ENCODE results near the gene CLASP2.

CLASP2 gene

GRCh38 chr3:33581666-33582065 lies 136.4 kb downstream of the CLASP2 start:
- no peak overlapping the region for H3K4me3 Mint-ChIP-seq
- no peaks in the 10 kb centered on the region for H3K9me3 Mint-ChIP-seq
- H3K36me3 Mint-ChIP-seq (ENCODE audit: low read depth): peaks cover 9% of the 10 kb centered on the region
- no peak for DNase-seq (ENCODE audit: low spot score)
- no peaks in the 10 kb centered on the region for H3K27me3 Mint-ChIP-seq (ENCODE audit: low read depth)
- no peak overlapping the region for H3K27ac Mint-ChIP-seq
- no peaks in the 10 kb centered on the region for H3K4me1 Mint-ChIP-seq (ENCODE audit: low read depth)

- H3K27ac Mint-ChIP-seq: no peak overlapping the region
- no peak for DNase-seq (ENCODE audit: low spot score)
- no peaks in the 10 kb centered on the region for H3K9me3 Mint-ChIP-seq
- H3K27me3 Mint-ChIP-seq (ENCODE audit: low read depth): no peaks in the 10 kb centered on the region
- H3K36me3 Mint-ChIP-seq (ENCODE audit: low read depth): peaks cover 13% of the 10 kb centered on the region
- H3K4me3 Mint-ChIP-seq: no peak overlapping the region
- no peaks in the 10 kb centered on the region for H3K4me1 Mint-ChIP-seq (ENCODE audit: low read depth)
Observed at GRCh38 chr3:33579840-33580239, 138.2 kb downstream of the CLASP2 start.

GRCh38 chr3:33579178-33579510 lies 138.9 kb downstream of the CLASP2 start:
- Mint-ChIP-seq H3K4me3 (no peak overlapping the region), H3K36me3 (ENCODE audit: low read depth) (peaks cover 11% of the 10 kb centered on the region), H3K27me3 (ENCODE audit: low read depth) (no peaks in the 10 kb centered on the region), H3K27ac (no peak overlapping the region), H3K4me1 (ENCODE audit: low read depth) (no peaks in the 10 kb centered on the region), H3K9me3 (no peaks in the 10 kb centered on the region)
- no peak for DNase-seq (ENCODE audit: low spot score)

- Mint-ChIP-seq H3K27ac (no peak overlapping the region), H3K9me3 (no peaks in the 10 kb centered on the region), H3K36me3 (ENCODE audit: low read depth) (peaks cover 11% of the 10 kb centered on the region), H3K27me3 (ENCODE audit: low read depth) (no peaks in the 10 kb centered on the region), H3K4me3 (no peak overlapping the region), H3K4me1 (ENCODE audit: low read depth) (no peaks in the 10 kb centered on the region)
- no peak for DNase-seq (ENCODE audit: low spot score)
Observed at GRCh38 chr3:33578325-33579177, 139.5 kb downstream of the CLASP2 start.

- no peaks in the 10 kb centered on the region for H3K27me3 Mint-ChIP-seq (ENCODE audit: low read depth)
- H3K9me3 Mint-ChIP-seq: no peaks in the 10 kb centered on the region
- no peaks in the 10 kb centered on the region for H3K4me1 Mint-ChIP-seq (ENCODE audit: low read depth)
- H3K4me3 Mint-ChIP-seq: no peak overlapping the region
- no peak overlapping the region for H3K27ac Mint-ChIP-seq
- no peak for DNase-seq (ENCODE audit: low spot score)
- peaks cover 15% of the 10 kb centered on the region for H3K36me3 Mint-ChIP-seq (ENCODE audit: low read depth)
Observed at GRCh38 chr3:33577588-33577987, 140.5 kb downstream of the CLASP2 start.

GRCh38 chr3:33577173-33577572 lies 140.9 kb downstream of the CLASP2 start:
- H3K27ac Mint-ChIP-seq: no peak overlapping the region
- H3K27me3 Mint-ChIP-seq (ENCODE audit: low read depth): no peaks in the 10 kb centered on the region
- H3K4me3 Mint-ChIP-seq: no peak overlapping the region
- H3K36me3 Mint-ChIP-seq (ENCODE audit: low read depth): peaks cover 13% of the 10 kb centered on the region
- no peaks in the 10 kb centered on the region for H3K9me3 Mint-ChIP-seq
- DNase-seq (ENCODE audit: low spot score): no peak
- H3K4me1 Mint-ChIP-seq (ENCODE audit: low read depth): no peaks in the 10 kb centered on the region

GRCh38 chr3:33575311-33575710 lies 142.7 kb downstream of the CLASP2 start:
- Mint-ChIP-seq H3K4me3 (no peak overlapping the region), H3K4me1 (ENCODE audit: low read depth) (no peaks in the 10 kb centered on the region), H3K27ac (no peak overlapping the region), H3K36me3 (ENCODE audit: low read depth) (peaks cover 16% of the 10 kb centered on the region), H3K27me3 (ENCODE audit: low read depth) (no peaks in the 10 kb centered on the region), H3K9me3 (no peaks in the 10 kb centered on the region)
- no peak for DNase-seq (ENCODE audit: low spot score)

- no peak for DNase-seq (ENCODE audit: low spot score)
- H3K27me3 Mint-ChIP-seq (ENCODE audit: low read depth): no peaks in the 10 kb centered on the region
- H3K4me1 Mint-ChIP-seq (ENCODE audit: low read depth): peaks cover 3% of the 10 kb centered on the region
- peaks cover 15% of the 10 kb centered on the region for H3K36me3 Mint-ChIP-seq (ENCODE audit: low read depth)
- no peak overlapping the region for H3K4me3 Mint-ChIP-seq
- no peaks in the 10 kb centered on the region for H3K9me3 Mint-ChIP-seq
- no peak overlapping the region for H3K27ac Mint-ChIP-seq
Observed at GRCh38 chr3:33557829-33558228, 160.2 kb downstream of the CLASP2 start.

GRCh38 chr3:33557279-33557678 lies 160.8 kb downstream of the CLASP2 start:
- H3K4me3 Mint-ChIP-seq: no peak overlapping the region
- no peaks in the 10 kb centered on the region for H3K27me3 Mint-ChIP-seq (ENCODE audit: low read depth)
- peaks cover 18% of the 10 kb centered on the region for H3K36me3 Mint-ChIP-seq (ENCODE audit: low read depth)
- H3K4me1 Mint-ChIP-seq (ENCODE audit: low read depth): peaks cover 3% of the 10 kb centered on the region
- DNase-seq (ENCODE audit: low spot score): no peak
- H3K27ac Mint-ChIP-seq: no peak overlapping the region
- H3K9me3 Mint-ChIP-seq: no peaks in the 10 kb centered on the region

- no peak for DNase-seq (ENCODE audit: low spot score)
- Mint-ChIP-seq H3K36me3 (ENCODE audit: low read depth) (peaks cover 26% of the 10 kb centered on the region), H3K4me1 (ENCODE audit: low read depth) (no peaks in the 10 kb centered on the region), H3K27ac (no peak overlapping the region), H3K27me3 (ENCODE audit: low read depth) (no peaks in the 10 kb centered on the region), H3K4me3 (no peak overlapping the region), H3K9me3 (peaks cover 6% of the 10 kb centered on the region)
Observed at GRCh38 chr3:33547101-33547500, 171.0 kb downstream of the CLASP2 start.

- Mint-ChIP-seq H3K4me3 (no peak overlapping the region), H3K27ac (no peak overlapping the region), H3K27me3 (ENCODE audit: low read depth) (no peaks in the 10 kb centered on the region), H3K9me3 (peaks cover 6% of the 10 kb centered on the region), H3K36me3 (ENCODE audit: low read depth) (peaks cover 14% of the 10 kb centered on the region), H3K4me1 (ENCODE audit: low read depth) (no peaks in the 10 kb centered on the region)
- no peak for DNase-seq (ENCODE audit: low spot score)
Observed at GRCh38 chr3:33544126-33544525, 173.9 kb downstream of the CLASP2 start.

GRCh38 chr3:33543601-33544000 lies 174.5 kb downstream of the CLASP2 start:
- H3K27ac Mint-ChIP-seq: no peak overlapping the region
- H3K36me3 Mint-ChIP-seq (ENCODE audit: low read depth): peaks cover 14% of the 10 kb centered on the region
- no peaks in the 10 kb centered on the region for H3K27me3 Mint-ChIP-seq (ENCODE audit: low read depth)
- H3K4me1 Mint-ChIP-seq (ENCODE audit: low read depth): no peaks in the 10 kb centered on the region
- no peak for DNase-seq (ENCODE audit: low spot score)
- H3K4me3 Mint-ChIP-seq: no peak overlapping the region
- H3K9me3 Mint-ChIP-seq: peaks cover 6% of the 10 kb centered on the region

GRCh38 chr3:33541918-33542317 lies 176.1 kb downstream of the CLASP2 start:
- Mint-ChIP-seq H3K36me3 (ENCODE audit: low read depth) (peaks cover 13% of the 10 kb centered on the region), H3K27ac (no peak overlapping the region), H3K4me3 (no peak overlapping the region), H3K27me3 (ENCODE audit: low read depth) (no peaks in the 10 kb centered on the region), H3K9me3 (no peaks in the 10 kb centered on the region), H3K4me1 (ENCODE audit: low read depth) (no peaks in the 10 kb centered on the region)
- DNase-seq (ENCODE audit: low spot score): no peak

- no peaks in the 10 kb centered on the region for H3K9me3 Mint-ChIP-seq
- DNase-seq (ENCODE audit: low spot score): no peak
- no peak overlapping the region for H3K27ac Mint-ChIP-seq
- peaks cover 18% of the 10 kb centered on the region for H3K36me3 Mint-ChIP-seq (ENCODE audit: low read depth)
- H3K4me3 Mint-ChIP-seq: no peak overlapping the region
- H3K4me1 Mint-ChIP-seq (ENCODE audit: low read depth): no peaks in the 10 kb centered on the region
- H3K27me3 Mint-ChIP-seq (ENCODE audit: low read depth): no peaks in the 10 kb centered on the region
Observed at GRCh38 chr3:33538678-33539339, 179.2 kb downstream of the CLASP2 start.

Data from T-helper 2 cell treated with Interferon-gamma antibody and Interleukin-4, amounts not matched to agents 5 μg/mL and 100 μg/mL, for 36 hours (primary cell).